B cell (primary cell): Measurements from ENCODE around the gene DCAF4.

Source experiments
- EZH2 ChIP-seq: IDR thresholded peaks from 2 replicates; pipeline ENCODE4 v1.6.1; 2012; ENCODE audit warnings: borderline replicate concordance, low read depth, mild to moderate bottlenecking, moderate library complexity, low read length; ENCODE audit not compliant: insufficient read depth, poor library complexity, severe bottlenecking
- TF ChIP-seq, protein P1 (sequence below): fragments of 200-600 bp; IDR thresholded peaks from one replicate; pipeline ENCODE4 v1.8.0; 2022; ENCODE audit warnings: antibody characterized with exemption, mild to moderate bottlenecking

DNA sequence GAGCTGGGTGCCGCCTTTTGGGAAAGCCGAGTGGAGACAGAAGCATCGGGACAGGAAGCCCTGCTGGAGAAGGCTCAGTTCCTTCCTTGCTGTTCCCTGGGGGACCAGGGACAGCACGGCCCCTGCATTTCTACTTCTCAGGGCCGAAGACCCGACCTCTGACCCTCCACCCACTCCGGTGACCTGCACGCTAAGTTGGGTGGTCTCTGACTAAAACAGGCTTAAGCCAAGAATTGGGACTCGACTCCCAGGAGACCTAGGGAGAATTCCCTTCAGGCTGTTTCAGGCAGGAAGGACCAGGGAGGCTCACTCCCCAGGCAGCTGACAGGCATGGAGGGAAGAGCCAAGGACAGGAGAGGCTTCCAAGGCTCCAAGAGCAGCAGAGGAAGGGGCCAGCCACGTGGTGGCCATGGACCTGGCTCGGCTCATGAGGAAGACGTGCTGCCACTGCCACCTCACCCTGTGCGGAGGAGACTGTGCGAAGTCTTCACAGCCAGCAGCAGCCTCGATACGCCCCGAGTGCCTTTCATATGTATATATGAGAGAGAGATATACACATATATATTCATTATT lies 43.9 kb downstream of the DCAF4 start:
- TF ChIP-seq, protein P1, sequence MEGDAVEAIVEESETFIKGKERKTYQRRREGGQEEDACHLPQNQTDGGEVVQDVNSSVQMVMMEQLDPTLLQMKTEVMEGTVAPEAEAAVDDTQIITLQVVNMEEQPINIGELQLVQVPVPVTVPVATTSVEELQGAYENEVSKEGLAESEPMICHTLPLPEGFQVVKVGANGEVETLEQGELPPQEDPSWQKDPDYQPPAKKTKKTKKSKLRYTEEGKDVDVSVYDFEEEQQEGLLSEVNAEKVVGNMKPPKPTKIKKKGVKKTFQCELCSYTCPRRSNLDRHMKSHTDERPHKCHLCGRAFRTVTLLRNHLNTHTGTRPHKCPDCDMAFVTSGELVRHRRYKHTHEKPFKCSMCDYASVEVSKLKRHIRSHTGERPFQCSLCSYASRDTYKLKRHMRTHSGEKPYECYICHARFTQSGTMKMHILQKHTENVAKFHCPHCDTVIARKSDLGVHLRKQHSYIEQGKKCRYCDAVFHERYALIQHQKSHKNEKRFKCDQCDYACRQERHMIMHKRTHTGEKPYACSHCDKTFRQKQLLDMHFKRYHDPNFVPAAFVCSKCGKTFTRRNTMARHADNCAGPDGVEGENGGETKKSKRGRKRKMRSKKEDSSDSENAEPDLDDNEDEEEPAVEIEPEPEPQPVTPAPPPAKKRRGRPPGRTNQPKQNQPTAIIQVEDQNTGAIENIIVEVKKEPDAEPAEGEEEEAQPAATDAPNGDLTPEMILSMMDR = no peak
- no peak for TF ChIP-seq EZH2
